ENCODE measurements around the gene SYN1. TPM values are rescaled to one million over a fixed set of nuclear protein-coding genes. Genes with fewer than 3 reads are reported as not detected.

Gene SYN1
- total RNA-seq, 2 donors from 2014 or later, result 0.50 to 0.73 TPM

GRCh38 chrX:47560934-47561658, 58.6 kb downstream of the SYN1 start, which contains the start of gene ARAF:
Gene ARAF (plus strand): TSS chrX:47561205. CDS start chrX:47562968, 1,763 bp downstream.
- ATAC-seq (peak; percentile 85), DNase-seq (peak; percentile 91 to 99)
- intact Hi-C loops (cut with DNase I, micrococcal nuclease), result no loop called here

- ATAC-seq (no peak), DNase-seq (no peak)
- intact Hi-C loops (cut with DNase I, micrococcal nuclease), result no loop called here
Observed at GRCh38 chrX:47560179-47560933, 59.3 kb downstream of the SYN1 start.

GRCh38 chrX:47558436-47558835, 61.2 kb downstream of the SYN1 start:
- intact Hi-C loops (cut with DNase I, micrococcal nuclease), result no loop called here
- DNase-seq (no peak), ATAC-seq (peak; percentile 20)

- DNase-seq (peak; percentile 88 to 94), ATAC-seq (peak; percentile 84)
- intact Hi-C loops (cut with DNase I, micrococcal nuclease), result no loop called here
Observed at GRCh38 chrX:47556045-47556623, 63.5 kb downstream of the SYN1 start.

- DNase-seq (no peak), ATAC-seq (no peak)
- intact Hi-C loops (cut with DNase I, micrococcal nuclease), result no loop called here
Observed at GRCh38 chrX:47543496-47543895, 76.2 kb downstream of the SYN1 start.

- ATAC-seq (peak; percentile 100), DNase-seq (peak; percentile 47 to 85)
- intact Hi-C loops (cut with DNase I, micrococcal nuclease), result no loop called here
Observed at GRCh38 chrX:47540754-47541538, 78.7 kb downstream of the SYN1 start.

- no peak for ATAC-seq
- DNase-seq, result no peak
- intact Hi-C loops (cut with DNase I, micrococcal nuclease), result no loop called here
Observed at GRCh38 chrX:47539860-47540259, 79.8 kb downstream of the SYN1 start.

- intact Hi-C loops (cut with DNase I, micrococcal nuclease), result no loop called here
- ATAC-seq (no peak), DNase-seq (no peak)
Observed at GRCh38 chrX:47530049-47530448, 89.6 kb downstream of the SYN1 start.

- intact Hi-C loops (cut with DNase I, micrococcal nuclease), result loop anchor here in 1 of 2 donors (10.0 kb wide), 1 partner anchor 145 kb away; no protein-coding TSS in a partner anchor
- ATAC-seq, result peak; percentile 83
- no peak for DNase-seq
Observed at GRCh38 chrX:47529548-47529947, 90.1 kb downstream of the SYN1 start.

GRCh38 chrX:47523713-47524166, 95.9 kb downstream of the SYN1 start:
- intact Hi-C loops (cut with DNase I, micrococcal nuclease), result loop anchor here in 1 of 2 donors (5.0 to 10.0 kb wide), 2 partner anchors 139 to 331 kb away; partner anchors contain the start of gene UBA1
- DNase-seq (no peak), ATAC-seq (peak; percentile 19)

GRCh38 chrX:47523297-47523696, 96.4 kb downstream of the SYN1 start:
- intact Hi-C loops (cut with DNase I, micrococcal nuclease), result loop anchor here in 1 of 2 donors (5.0 to 10.0 kb wide), 2 partner anchors 138 to 331 kb away; partner anchors contain the start of gene UBA1
- ATAC-seq (peak; percentile 98), DNase-seq (peak; percentile 69 to 87)

Small RNA genes within 50 kb of the gene (microRNA-seq; reads per million reads assigned to microRNA genes)
- gene MIR4769, result 0 reads per million in 2 donors

Other genes with a start within 250 kb of the SYN1 start
- gene ZNF157, start 249.3 kb downstream of the SYN1 start, total RNA-seq, result under 1 TPM in 1 of 2 donors, not detected in 1; 0.17 TPM
- 10 to 100 TPM; 12.8 to 14.1 TPM for gene ZNF41, start 136.6 kb downstream of the SYN1 start, total RNA-seq
- 100 to 1,000 TPM in 1 of 2 donors, 10 to 100 TPM in 1; 88.8 to 106 TPM for gene ARAF, start 58.7 kb downstream of the SYN1 start, total RNA-seq
- 10 to 100 TPM; 35.1 to 80.1 TPM for gene TIMP1, start 37.4 kb downstream of the SYN1 start, total RNA-seq
- gene CFP, start 10.1 kb upstream of the SYN1 start, total RNA-seq, result 1 to 10 TPM; 1.2 to 3.5 TPM
- gene ELK1, start 30.7 kb upstream of the SYN1 start, total RNA-seq, result 10 to 100 TPM; 23.7 to 26.9 TPM
- gene UXT, start 39.3 kb upstream of the SYN1 start, total RNA-seq, result 100 to 1,000 TPM; 109 to 111 TPM
- 10 to 100 TPM; 11.8 to 12.0 TPM for gene ZNF81, start 217.0 kb upstream of the SYN1 start, total RNA-seq